Stomach (tissue), 4 donors: Measurements from ENCODE around the gene CPT1B.

Experiments used
- CTCF ChIP-seq, 7 experiments: fragments of 450-650 bp in 4 of 7; fragments of 200-600 bp in 3 of 7; sonication (generic) in 3 of 7; IDR thresholded peaks; one replicate each; pipeline ENCODE4 v1.5.1; 2016 to 2019; ENCODE audit warnings: antibody characterized with exemption in 7 of 7, control low read depth in 2 of 7, mild to moderate bottlenecking in 1 of 7
- EP300 ChIP-seq: sonication (generic); formaldehyde crosslinking; IDR thresholded peaks from one replicate; pipeline ENCODE4 v1.6.1; 2017; ENCODE audit warnings: antibody characterized with exemption

- TF ChIP-seq EP300, result no peak
- no peak for TF ChIP-seq CTCF (IDR thresholded peaks at IDR 0.05)
Measured at GRCh38 chr22:50626314-50626849, 48.2 kb upstream of the CPT1B start.
